Spleen (tissue), 7 donors: ENCODE results near the gene GADL1.

Experiments
- POLR2AphosphoS5 ChIP-seq, 3 donors: sonication (generic); formaldehyde crosslinking; IDR thresholded peaks; one replicate each; pipeline ENCODE4 v1.5.1; 2017; ENCODE audit warnings: antibody characterized with exemption in 3 of 3
- TF ChIP-seq, protein P1 (sequence below), 11 experiments: fragments of 200-600 bp in 7 of 11; fragments of 450-650 bp in 4 of 11; sonication (generic) in 4 of 11; IDR thresholded peaks in 8 of 11; conservative IDR thresholded peaks in 3 of 11; 1 replicate in 7 of 11; 2 replicates in 4 of 11; pipeline versions ENCODE4 v1.4.0 to v1.8.0; 2016 to 2021; ENCODE audit warnings: antibody characterized with exemption in 11 of 11, inconsistent platforms in 4 of 11, mild to moderate bottlenecking in 1 of 11
- donor health status: DM: no; HTN: no; CAD: no; lungs with moderate emphysema.
- donor health status: DM: no; HTN: no; CAD: no.
- donor health status: DM: no; HTN: no; CAD: no.

DNA sequence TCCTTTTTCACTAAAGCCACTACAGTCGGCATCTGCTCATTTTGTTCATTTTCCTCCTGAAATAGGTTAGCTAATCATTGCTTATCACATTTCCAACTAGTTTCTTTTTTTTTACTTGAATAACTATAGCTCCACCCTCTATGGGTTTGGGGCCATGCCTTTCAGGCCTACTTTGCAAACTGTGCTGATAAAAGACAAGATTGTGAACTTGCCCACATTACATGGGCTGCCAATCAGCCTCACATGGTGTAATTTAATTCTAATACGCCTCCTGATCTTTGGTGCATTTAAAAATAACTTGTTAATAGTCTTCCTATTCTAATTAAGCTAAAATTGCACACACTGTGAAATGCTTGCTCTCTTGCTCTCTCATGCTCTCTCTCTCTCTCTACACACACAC lies 197.6 kb downstream of the GADL1 start:
- TF ChIP-seq, protein P1, sequence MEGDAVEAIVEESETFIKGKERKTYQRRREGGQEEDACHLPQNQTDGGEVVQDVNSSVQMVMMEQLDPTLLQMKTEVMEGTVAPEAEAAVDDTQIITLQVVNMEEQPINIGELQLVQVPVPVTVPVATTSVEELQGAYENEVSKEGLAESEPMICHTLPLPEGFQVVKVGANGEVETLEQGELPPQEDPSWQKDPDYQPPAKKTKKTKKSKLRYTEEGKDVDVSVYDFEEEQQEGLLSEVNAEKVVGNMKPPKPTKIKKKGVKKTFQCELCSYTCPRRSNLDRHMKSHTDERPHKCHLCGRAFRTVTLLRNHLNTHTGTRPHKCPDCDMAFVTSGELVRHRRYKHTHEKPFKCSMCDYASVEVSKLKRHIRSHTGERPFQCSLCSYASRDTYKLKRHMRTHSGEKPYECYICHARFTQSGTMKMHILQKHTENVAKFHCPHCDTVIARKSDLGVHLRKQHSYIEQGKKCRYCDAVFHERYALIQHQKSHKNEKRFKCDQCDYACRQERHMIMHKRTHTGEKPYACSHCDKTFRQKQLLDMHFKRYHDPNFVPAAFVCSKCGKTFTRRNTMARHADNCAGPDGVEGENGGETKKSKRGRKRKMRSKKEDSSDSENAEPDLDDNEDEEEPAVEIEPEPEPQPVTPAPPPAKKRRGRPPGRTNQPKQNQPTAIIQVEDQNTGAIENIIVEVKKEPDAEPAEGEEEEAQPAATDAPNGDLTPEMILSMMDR (IDR thresholded peaks at IDR 0.05 in 8 of 11, conservative IDR thresholded peaks at IDR 0.05 in 3 of 11): no peak
- no peak for TF ChIP-seq POLR2AphosphoS5 (IDR thresholded peaks at IDR 0.05)
